Body of pancreas (tissue), 4 donors: ENCODE measurements around the gene BATF2.

ENCODE experiments used
- POLR2A ChIP-seq, 3 donors: fragments of 450-650 bp; IDR thresholded peaks; one replicate each; pipeline ENCODE4 v1.6.1; 2016; ENCODE audit warnings: antibody characterized with exemption in 3 of 3, mild to moderate bottlenecking in 2 of 3
- TF ChIP-seq, protein P1 (sequence below), 7 experiments: fragments of 450-650 bp in 4 of 7; fragments of 200-600 bp in 3 of 7; sonication (generic) in 3 of 7; IDR thresholded peaks; one replicate each; pipeline ENCODE4 v1.5.1; 2016 to 2019; ENCODE audit warnings: antibody characterized with exemption in 7 of 7

DNA sequence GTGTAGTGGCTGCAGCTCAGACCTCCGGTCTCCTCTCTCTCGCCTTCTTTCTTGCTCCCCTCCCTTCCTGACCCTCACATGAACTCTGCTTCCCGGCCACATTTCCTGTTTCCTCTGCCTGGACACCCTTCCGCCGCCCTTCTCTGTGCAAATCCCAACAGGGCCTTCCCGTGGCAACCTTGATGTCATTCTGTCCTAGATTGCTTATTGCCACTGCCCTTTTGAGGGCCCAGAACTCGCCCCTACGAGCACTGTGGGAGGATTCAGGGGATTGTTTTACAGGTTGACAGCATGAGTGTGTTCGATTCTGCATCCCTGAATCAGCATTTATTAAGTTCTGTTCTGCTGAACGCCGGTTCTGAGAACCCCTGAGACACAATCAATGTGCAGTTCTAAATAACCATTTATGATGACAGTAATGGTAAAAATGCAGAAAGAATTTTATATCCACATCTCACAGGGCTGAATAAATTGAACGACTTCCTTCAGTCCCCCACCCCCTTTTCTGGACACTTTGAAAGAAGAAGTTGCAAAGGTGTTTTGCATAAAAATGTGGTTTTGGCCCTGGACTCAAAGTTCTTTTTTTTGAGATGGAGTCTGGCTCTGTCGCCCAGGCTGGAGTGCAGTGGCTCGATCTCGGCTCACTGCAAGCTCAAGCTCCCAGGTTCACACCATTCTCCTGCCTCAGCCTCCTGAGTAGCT is 6.4 kb downstream of the BATF2 start:
- no peak for TF ChIP-seq POLR2A (IDR thresholded peaks at IDR 0.05)
- TF ChIP-seq, protein P1, sequence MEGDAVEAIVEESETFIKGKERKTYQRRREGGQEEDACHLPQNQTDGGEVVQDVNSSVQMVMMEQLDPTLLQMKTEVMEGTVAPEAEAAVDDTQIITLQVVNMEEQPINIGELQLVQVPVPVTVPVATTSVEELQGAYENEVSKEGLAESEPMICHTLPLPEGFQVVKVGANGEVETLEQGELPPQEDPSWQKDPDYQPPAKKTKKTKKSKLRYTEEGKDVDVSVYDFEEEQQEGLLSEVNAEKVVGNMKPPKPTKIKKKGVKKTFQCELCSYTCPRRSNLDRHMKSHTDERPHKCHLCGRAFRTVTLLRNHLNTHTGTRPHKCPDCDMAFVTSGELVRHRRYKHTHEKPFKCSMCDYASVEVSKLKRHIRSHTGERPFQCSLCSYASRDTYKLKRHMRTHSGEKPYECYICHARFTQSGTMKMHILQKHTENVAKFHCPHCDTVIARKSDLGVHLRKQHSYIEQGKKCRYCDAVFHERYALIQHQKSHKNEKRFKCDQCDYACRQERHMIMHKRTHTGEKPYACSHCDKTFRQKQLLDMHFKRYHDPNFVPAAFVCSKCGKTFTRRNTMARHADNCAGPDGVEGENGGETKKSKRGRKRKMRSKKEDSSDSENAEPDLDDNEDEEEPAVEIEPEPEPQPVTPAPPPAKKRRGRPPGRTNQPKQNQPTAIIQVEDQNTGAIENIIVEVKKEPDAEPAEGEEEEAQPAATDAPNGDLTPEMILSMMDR (IDR thresholded peaks at IDR 0.05), result no peak
